ENCODE results near the gene PIK3R6.

GRCh38 chr17:8896641-8897635 is 29.5 kb upstream of the PIK3R6 start:
- TF ChIP-seq CTCF (IDR thresholded peaks at IDR 0.05) (no peak), POLR2A (IDR thresholded peaks at IDR 0.05) (no peak)
